Activated naive CD4-positive, alpha-beta T cell treated with Interleukin-2 at 50 U/mL for 16 hours (primary cell): Measurements from ENCODE around the gene RPS25.
A peak's percentile ranks its signal among the peaks of the same experiment; 100 is the strongest.
"Not testable (repeated sequence)": the region's sequence is repeated elsewhere in the genome, so short reads cannot be mapped to it uniquely, and the experiment has no call there.

Experiments used
- DNase-seq: peaks from one replicate; pipeline ENCODE4 v3.0.0-alpha.2; 2020

Gene RPS25

GRCh38 chr11:119018074-119018938 is at the start of gene RPS25, which contains the start of gene TRAPPC4:
TSS of gene RPS25 (minus strand) at chr11:119018343. CDS start at chr11:119018284, 59 bp downstream.
TSS of gene TRAPPC4 (plus strand) at chr11:119018766. CDS start at chr11:119018796, 30 bp downstream.
- DNase-seq, result peak; percentile 97

DNA sequence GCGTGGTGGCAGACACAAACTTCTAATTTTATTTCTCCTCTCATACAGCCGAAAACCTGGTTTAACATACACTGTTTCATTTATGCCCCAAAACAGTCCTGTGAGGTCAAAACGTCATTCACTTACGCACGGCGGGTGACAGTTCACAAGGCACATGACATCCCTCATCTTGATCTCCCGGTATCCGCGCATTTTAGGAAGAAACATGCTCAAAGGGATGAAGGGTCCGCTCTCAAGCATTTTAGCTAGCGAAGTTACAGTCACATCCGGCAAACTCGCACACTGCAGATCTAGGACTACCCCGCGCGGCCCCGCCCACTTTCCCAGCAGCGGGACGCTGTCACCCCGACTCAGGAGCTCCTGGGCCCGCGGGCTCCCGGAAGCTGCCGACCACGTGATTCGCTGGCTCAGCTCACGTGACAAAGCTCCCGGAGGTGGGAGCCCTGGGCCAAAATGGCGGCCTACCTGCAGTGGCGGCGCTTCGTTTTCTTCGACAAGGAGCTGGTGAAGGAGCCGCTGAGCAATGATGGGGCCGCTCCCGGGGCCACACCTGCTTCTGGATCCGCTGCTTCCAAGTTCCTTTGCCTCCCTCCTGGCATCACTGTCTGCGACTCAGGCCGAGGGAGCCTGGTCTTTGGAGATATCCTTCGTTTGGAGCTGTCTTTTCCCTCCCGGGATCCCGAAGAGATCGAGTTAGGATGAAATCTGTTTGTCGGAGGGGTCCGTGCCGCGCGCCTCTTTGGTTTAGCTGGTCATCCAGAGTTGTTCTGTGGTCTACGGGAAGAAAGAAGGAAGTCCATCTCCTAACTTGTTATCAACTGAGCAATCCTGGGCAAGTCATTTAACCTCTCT is 49.5 kb upstream of the RPS25 start, which contains the start of gene VPS11:
Gene VPS11 (plus strand): TSS at position 448 of the 852 bp plus-strand sequence. CDS start 6 bp downstream, at position 454.
- DNase-seq, result peak; percentile 98

DNA sequence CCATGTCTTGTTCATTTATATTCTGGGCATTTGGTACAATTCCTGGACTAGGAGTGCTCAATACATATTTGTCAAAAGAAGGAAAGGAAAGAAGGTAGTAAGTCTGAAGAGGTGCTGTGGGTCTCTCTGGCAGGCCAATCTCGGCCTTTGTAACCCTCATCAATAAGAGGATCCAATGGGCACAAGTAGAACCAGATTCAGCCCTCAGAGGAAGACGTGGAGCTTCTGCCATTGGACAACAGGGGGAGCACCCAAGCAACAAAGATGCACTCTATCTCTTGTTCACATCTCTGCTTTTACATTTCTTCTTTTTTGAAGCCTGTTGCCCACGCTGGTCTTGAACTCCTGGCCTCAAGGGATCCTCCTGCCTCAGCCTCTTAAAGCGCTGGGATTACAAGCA is 47.2 kb upstream of the RPS25 start:
- peak; percentile 38 for DNase-seq

GRCh38 chr11:119062779-119063178 is 44.6 kb upstream of the RPS25 start:
- DNase-seq, result no peak

DNA sequence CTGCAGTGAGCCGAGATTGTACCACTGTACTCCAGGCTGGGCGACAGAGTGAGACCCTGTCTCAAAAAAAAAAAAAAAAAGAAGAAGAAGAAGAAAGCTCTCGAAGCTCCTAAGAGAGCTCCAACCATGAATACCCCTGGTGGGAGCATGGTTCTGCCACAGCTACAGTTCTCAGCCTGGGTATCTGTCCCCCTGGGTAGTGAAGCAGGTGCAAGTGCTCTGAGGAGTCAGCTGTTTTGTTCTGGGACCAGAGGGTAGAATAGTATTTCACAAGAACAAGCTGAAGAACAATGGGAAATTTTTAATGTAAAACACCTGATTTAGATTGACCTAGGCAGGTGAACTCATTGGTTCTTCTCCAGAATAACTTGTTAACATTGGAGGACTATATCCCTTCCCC is 43.1 kb upstream of the RPS25 start:
- DNase-seq, result no peak

GRCh38 chr11:119059128-119059527 is 41.0 kb upstream of the RPS25 start:
- not testable (repeated sequence) for DNase-seq

DNA sequence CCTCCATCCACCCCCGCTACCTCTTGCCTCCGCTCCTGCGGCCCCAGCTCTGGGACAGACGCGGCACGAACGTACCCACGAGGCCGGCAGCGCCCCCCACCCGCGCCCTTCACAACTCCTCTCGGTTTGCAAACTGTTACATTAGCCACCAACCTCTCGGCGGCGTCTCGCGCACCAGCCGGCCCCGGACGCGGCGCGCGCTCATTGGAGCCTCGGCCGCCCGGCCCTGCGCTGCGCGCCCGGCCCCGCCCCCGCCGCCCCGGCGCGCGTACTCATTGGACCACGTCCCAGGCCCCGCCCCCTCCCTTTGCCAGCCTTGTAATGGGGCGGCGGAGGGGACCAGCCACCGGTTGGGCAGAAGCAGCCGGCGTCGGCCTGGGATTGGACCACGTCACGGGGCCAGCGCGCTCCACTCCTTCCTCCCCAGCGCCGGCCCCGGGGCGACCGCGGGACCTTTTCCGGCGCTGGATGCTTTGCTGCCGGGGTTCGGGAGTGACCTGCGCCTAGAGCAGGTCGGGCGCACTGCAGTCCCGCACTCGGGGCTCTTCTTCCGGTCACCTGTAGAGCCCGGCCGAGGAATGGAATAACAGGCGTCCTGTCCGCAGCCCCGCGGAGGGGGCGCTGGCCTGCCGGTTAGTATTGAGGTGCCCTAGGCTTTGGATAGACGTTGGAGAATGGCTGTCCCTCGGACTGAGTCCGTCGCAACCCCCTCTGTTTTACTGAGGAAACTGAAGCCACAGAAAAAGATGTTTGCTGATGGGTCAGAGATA is 39.0 kb upstream of the RPS25 start, which contains the start of gene HYOU1:
Gene HYOU1 (minus strand): TSS at position 206 of the 770 bp plus-strand sequence. CDS start 1,045 bp downstream, outside the sequence.
- DNase-seq, result peak; percentile 98

DNA sequence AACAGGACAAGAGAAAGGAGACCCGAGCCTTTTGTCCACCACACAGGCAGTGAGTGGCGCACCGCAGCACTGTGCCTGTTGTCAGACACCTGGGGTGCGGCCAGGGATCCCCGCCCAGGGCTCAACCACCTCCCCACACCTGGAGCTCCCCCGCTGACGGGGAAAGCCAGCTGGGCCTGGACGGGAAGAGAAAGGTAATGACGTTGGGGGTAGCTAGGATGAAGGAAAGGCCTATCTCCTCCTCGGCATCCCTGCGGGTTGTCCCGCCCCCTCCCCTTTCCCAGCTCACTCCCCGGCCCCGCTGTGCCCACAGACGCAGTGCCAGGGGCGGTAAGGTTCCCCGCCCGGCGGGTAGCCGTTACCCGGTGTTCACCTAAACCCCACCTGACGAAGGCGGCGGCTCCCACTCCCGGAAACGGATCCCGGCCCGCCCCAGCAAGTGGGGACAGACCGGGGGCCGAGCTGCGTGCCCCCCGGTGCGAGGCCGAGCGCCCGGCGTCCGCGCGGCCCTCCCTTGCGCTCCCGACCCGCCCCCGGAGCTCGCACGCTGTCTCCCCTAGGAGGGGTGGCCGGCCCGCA is 38.4 kb upstream of the RPS25 start:
- peak; percentile 50 for DNase-seq

DNA sequence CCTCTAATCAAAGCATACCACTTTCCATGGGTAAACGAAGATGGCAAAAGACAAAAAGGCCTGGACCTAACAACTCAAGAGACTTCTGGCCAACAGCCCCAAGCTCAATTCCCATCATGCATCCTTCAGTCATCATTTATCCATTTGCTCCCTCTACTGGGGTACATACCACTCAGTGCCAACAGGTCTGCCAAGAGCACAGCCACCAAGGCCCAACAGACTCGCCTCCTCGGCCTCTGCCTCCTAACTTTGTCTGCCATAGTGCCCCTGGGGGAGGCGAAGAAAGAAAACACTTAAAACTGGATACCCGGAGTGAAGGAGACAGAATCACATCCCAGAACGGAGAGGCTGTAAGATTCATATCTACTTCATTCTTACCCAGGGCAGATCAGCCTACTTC is 37.8 kb upstream of the RPS25 start:
- peak; percentile 8 for DNase-seq

DNA sequence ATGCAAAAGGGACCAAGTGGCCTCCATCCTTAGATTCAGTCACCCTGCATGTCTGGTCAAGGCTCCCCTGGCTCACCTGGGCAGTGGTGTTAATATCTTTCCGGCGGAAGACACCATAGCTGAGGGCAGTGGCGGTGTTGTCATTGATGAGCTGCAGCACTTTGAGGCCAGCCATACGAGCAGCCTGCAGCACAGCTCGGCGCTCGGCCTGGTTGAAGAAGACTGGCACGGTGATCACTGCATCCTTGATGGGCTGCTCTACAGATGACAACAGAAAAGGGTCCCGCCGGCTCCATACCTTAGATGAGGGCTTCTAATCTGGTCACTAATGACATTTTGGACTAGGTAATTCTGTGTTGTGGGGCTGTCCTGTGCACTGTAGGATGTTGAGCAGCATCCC is 36.3 kb upstream of the RPS25 start:
- DNase-seq, result no peak

DNA sequence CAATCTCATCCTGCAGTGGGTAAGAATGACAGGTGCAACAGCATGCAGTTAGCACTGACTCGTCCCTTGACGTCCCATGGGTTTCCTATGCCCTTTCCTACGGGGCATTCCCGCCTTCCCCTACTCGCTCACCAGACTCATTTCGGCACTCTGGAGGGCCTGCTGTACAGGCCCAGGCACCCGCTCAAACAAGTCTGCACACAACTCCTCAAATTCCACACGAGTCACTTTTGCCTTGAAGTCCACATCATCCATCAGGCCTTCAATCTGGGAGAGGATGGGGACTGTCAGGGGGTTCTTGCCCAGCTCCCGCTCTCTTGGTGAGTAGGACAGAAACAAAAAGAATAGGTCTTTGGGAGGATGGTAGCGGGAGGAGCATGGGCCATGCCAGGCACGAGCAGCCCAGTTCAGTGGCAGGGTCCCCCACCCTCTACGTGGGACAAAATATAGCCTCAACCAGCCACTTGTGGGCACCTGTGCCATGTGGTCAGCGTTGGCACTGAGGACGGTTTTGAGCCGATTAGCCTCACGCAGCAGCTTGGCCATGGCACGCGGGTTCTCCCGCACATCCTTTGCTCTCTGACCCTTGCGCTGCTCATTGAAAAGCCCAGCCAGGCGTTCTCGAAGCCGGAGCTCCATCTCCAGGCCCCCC is 34.1 kb upstream of the RPS25 start:
- no peak for DNase-seq

DNA sequence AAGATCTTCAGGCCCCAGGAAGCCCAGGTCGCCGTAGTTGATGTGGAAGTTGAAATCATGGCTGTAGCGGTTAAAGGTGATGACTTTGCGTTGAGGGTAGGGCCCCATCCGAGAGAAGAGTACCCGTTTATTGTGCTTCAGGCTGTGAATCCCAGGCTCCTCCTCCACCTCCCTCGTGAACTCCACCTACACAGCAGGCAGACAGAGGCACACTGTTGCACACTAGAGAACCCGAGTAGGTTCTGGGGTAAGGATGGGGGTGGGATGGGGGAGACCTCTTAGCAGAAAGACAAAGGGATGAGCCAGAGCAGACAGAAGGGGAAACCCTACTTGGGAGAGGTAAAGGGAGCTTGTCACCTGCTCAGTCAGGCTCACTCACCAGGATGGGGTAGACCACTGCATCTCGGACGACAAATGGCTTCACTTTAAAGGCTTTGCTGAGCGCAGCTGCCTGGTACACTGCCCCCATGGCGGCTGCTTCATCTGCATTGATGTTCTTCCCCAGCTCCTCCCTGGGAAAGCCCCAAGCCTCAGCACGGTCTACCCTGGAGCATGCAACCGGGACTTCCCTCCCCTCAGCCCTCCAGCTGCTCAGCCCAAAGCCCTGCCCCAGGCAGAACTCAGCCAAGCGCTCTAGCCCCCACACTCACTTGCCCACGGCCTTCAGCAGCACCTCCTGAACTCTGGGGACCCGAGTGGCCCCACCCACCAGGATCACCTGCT is 33.5 kb upstream of the RPS25 start:
- peak; percentile 35 for DNase-seq

DNA sequence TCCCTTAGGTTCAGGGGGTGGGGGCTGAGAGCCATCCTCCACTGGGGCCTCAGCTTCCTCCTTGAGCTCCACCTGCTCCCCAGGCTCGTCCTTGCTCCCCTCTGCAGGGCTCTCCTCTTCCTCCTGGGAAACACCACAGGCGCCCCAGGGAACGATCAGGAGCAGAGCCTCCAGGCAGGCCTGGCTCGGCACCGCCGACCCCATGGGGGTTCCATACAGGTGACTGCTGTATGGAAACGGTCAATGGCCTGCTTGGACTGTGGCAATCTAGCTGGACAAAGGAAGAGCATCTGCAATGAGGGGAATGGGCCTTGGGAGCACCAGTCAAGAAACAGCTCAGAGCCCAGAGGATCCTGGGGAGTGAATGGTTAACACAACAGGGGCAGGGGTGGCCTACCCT is 30.9 kb upstream of the RPS25 start:
- no peak for DNase-seq

DNA sequence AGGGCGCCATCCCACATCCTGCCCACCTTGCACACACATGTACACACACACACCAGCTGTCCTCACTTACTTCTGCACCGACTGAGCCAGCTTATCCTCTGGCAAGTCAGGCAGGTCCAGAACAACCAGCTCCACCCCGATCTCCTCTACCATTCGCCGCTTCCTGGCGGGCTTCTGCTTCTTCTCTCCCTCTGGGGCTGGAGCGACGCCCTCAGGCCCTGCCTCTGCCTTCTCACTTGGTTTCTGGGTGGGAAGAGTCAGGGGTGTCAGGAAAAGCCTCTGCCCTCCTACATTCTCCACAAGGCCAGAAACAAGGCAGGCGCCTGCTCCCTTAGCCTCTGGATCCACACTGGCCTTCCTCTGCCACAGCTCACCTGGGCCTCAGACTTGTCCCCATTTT is 30.5 kb upstream of the RPS25 start:
- no peak for DNase-seq

DNA sequence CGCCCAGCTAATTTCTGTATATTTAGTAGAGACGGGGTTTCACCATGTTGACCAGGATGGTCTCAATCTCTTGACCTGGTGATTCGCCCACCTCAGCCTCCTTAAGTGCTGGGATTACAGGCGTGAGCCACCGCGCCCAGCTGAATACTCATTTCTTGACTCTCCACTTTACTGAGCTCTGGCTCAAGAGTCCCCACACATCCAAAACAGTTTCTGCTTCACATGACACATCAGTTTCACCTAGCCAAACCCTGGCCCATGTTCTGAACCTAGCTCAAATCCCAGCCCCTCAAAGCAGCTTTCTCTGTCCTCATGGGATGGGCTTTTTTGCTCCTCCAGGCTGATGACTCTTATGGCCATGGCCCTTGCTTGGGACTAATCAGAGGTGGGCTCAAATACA is 29.1 kb upstream of the RPS25 start:
- no peak for DNase-seq

DNA sequence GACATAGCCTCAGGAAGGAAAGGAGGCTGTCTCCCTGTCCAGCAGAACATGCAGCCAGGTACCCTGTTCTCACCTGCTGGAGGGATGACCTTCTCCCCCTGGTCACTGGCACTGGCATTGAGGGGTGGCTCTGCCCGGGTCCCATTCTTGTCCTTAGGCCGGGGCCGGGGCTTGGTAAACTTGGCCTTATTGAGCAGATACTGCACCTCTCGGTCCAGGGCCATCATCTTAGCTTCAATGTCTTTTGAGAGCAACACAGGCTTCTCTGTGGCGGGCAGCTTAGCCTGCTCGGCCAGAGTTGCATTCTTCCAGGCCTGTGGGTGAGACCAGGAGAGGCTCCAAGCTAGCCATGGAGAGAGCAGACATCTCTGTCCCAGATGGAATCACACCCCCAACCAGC is 28.3 kb upstream of the RPS25 start:
- DNase-seq, result no peak

GRCh38 chr11:119044708-119045107 is 26.6 kb upstream of the RPS25 start:
- no peak for DNase-seq

- DNase-seq, result no peak
Observed at GRCh38 chr11:119042927-119043326, 24.8 kb upstream of the RPS25 start.

DNA sequence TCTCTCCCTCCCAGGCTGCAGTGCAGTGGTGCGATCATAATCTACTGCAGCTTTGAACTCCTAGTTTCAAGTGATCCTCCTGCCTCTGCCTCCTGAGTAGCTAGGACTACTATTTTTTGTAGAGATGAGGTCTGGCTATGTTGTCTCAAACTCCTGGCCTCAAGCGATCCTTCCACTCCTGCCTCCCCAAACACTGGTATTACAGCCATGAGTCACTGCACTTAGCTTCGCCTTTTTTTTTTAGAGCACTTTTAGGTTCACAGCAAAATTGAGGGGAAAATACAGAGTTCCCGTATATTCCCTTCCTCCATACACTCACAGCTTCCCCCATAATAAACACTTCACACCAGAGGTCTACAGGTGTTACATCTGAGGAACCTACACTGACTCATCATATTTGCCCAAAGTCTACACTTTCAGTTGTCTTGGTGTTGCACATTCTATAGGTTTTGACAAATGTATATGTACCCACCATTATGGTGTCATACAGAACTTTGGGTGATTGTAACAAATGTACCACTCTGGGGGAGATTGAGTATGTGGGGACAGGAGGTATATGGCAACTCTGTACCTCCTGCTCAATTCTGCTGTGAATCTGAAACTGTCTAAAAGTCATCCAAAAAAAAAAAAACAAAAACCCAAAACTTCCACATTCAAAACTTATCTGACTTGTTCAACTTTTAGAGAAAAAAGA is 23.8 kb upstream of the RPS25 start:
- DNase-seq, result no peak

GRCh38 chr11:119039471-119039870 is 21.3 kb upstream of the RPS25 start:
- DNase-seq, result not testable (repeated sequence)
